ENCODE results near the gene CHD9. TPM values are rescaled to one million over a fixed set of nuclear protein-coding genes. Genes with fewer than 3 reads are reported as not detected.

The CHD9 gene
- total RNA-seq, 4 donors from 2014 or later = 46.8 to 85.5 (median 55.6) TPM

- Histone ChIP-seq H3K4me1 (peaks cover 0 to 55% (median 7%) of the 10 kb centered on the region in 3 donors), H3K4me3 (no peak overlapping the region), H3K9me3 (no peaks in the 10 kb centered on the region), H3K27ac (no peak overlapping the region), H3K27me3 (no peaks in the 10 kb centered on the region), H3K36me3 (no peaks in the 10 kb centered on the region)
- WGBS, 2 donors (ENCODE audit: low coverage in 1 of 2) = 83 to 90% methylated on average over 1 to 2 of the region's 5 CpGs
- TF ChIP-seq POLR2AphosphoS5 (IDR thresholded peaks at IDR 0.05) = no peak
- no peak for TF ChIP-seq CTCF (IDR thresholded peaks at IDR 0.05)
- TF ChIP-seq EP300 (IDR thresholded peaks at IDR 0.05) = no peak
- TF ChIP-seq POLR2A (IDR thresholded peaks at IDR 0.05) = no peak
- ATAC-seq = no peak
Measured at GRCh38 chr16:53058882-53059281, 4.1 kb downstream of the CHD9 start.

GRCh38 chr16:53059672-53060071 is 4.9 kb downstream of the CHD9 start:
- no peak for ATAC-seq
- no peak overlapping the region for H3K27ac ChIP-seq
- WGBS, 2 donors (ENCODE audit: low coverage in 1 of 2) = 76 to 78% methylated on average over 6 to 7 of the region's 7 CpGs
- H3K4me1 ChIP-seq = peaks cover 0 to 54% (median 3%) of the 10 kb centered on the region in 3 donors
- H3K4me3 ChIP-seq = no peak overlapping the region
- no peaks in the 10 kb centered on the region for H3K27me3 ChIP-seq
- H3K9me3 ChIP-seq = no peaks in the 10 kb centered on the region
- no peaks in the 10 kb centered on the region for H3K36me3 ChIP-seq
- TF ChIP-seq POLR2AphosphoS5 (IDR thresholded peaks at IDR 0.05) (peak; percentile 48), EP300 (IDR thresholded peaks at IDR 0.05) (no peak)

- Histone ChIP-seq H3K4me1 (peaks cover 0 to 58% (median 8%) of the 10 kb centered on the region in 3 donors), H3K27me3 (no peaks in the 10 kb centered on the region)
Measured at GRCh38 chr16:53061256-53061655, 6.5 kb downstream of the CHD9 start.

GRCh38 chr16:53061701-53062159 is 6.9 kb downstream of the CHD9 start:
- no peaks in the 10 kb centered on the region for H3K9me3 ChIP-seq
- WGBS, 2 donors (ENCODE audit: low coverage in 1 of 2) = 29% methylated on average over 1 of the region's 3 CpGs; no CpG with 5 or more reads in 1 of the 2 donors
- H3K27ac ChIP-seq = no peak overlapping the region
- no peak overlapping the region for H3K4me3 ChIP-seq
- TF ChIP-seq POLR2A (IDR thresholded peaks at IDR 0.05) (no peak), EP300 (IDR thresholded peaks at IDR 0.05) (no peak), POLR2AphosphoS5 (IDR thresholded peaks at IDR 0.05) (no peak), CTCF (IDR thresholded peaks at IDR 0.05) (no peak)
- H3K36me3 ChIP-seq = no peaks in the 10 kb centered on the region
- no peaks in the 10 kb centered on the region for H3K27me3 ChIP-seq
- H3K4me1 ChIP-seq = peaks cover 0 to 58% (median 10%) of the 10 kb centered on the region in 3 donors
- ATAC-seq = no peak

More at GRCh38 chr16:53061256-53061655, 6.5 kb downstream of the CHD9 start:
- H3K36me3 ChIP-seq = no peaks in the 10 kb centered on the region
- H3K27ac ChIP-seq = no peak overlapping the region
- no peak for TF ChIP-seq POLR2A (IDR thresholded peaks at IDR 0.05)
- no peak for ATAC-seq
- 88 to 93% methylated on average over 4 to 5 of the region's 5 CpGs for WGBS, 2 donors (ENCODE audit: low coverage in 1 of 2)
- no peaks in the 10 kb centered on the region for H3K9me3 ChIP-seq
- H3K4me3 ChIP-seq = no peak overlapping the region

GRCh38 chr16:53064081-53064578 is 9.3 kb downstream of the CHD9 start:
- H3K9me3 ChIP-seq = no peaks in the 10 kb centered on the region
- peaks cover 0 to 6% of the 10 kb centered on the region in 2 donors for H3K36me3 ChIP-seq
- H3K27ac ChIP-seq = peak overlapping the region in 1 of 4 donors; percentile 49
- ATAC-seq = no peak
- no peak for TF ChIP-seq POLR2AphosphoS5 (IDR thresholded peaks at IDR 0.05)
- no peak for TF ChIP-seq CTCF (IDR thresholded peaks at IDR 0.05)
- TF ChIP-seq POLR2A (IDR thresholded peaks at IDR 0.05) = no peak
- TF ChIP-seq EP300 (IDR thresholded peaks at IDR 0.05) = no peak
- peaks cover 0 to 41% (median 10%) of the 10 kb centered on the region in 3 donors for H3K4me1 ChIP-seq
- WGBS, 2 donors (ENCODE audit: low coverage in 1 of 2) = 90 to 100% methylated on average over 1 of the region's 1 CpG
- no peaks in the 10 kb centered on the region for H3K27me3 ChIP-seq
- no peak overlapping the region for H3K4me3 ChIP-seq

GRCh38 chr16:53065461-53066061 is 10.8 kb downstream of the CHD9 start:
- peak; percentile 48 for ATAC-seq
- 70% methylated on average over 5 to 6 of the region's 6 CpGs for WGBS, 2 donors (ENCODE audit: low coverage in 1 of 2)
- Histone ChIP-seq H3K4me1 (peaks cover 0 to 46% (median 10%) of the 10 kb centered on the region in 3 donors), H3K27me3 (no peaks in the 10 kb centered on the region), H3K36me3 (peaks cover 0 to 6% of the 10 kb centered on the region in 2 donors), H3K9me3 (no peaks in the 10 kb centered on the region), H3K4me3 (no peak overlapping the region), H3K27ac (peak overlapping the region in 3 of 4 donors; percentile 43 to 49 (median 43))
- TF ChIP-seq POLR2A (IDR thresholded peaks at IDR 0.05) (no peak), POLR2AphosphoS5 (IDR thresholded peaks at IDR 0.05) (no peak), CTCF (IDR thresholded peaks at IDR 0.05) (no peak), EP300 (IDR thresholded peaks at IDR 0.05) (no peak)
